Stimulated activated effector memory CD8-positive, alpha-beta T cell treated with anti-CD3 and anti-CD28 coated beads, Interleukin-12 subunit alpha, Interleukin-12 subunit beta, amount 100 ng/mL, for 72 hours (primary cell): ENCODE results near the gene DOK5.
"Not testable (repeated sequence)": the region's sequence is repeated elsewhere in the genome, so short reads cannot be mapped to it uniquely, and the experiment has no call there.

Experiments used
- ATAC-seq: fragments of 150-1000 bp; cut with Tn5 transposase; 2 replicates; pipeline ENCODE4 v1.10.0; 2021
- DNase-seq, 2 donors: peaks; one replicate each; pipeline ENCODE4 v3.0.0; 2021 to 2022; ENCODE audit warnings: low spot score in 2 of 2
- H3K27ac Mint-ChIP-seq: one replicate; pipeline ENCODE4 v1.8.0; 2022; ENCODE audit warnings: mild to moderate bottlenecking, mixed read lengths
- H3K36me3 Mint-ChIP-seq: one replicate; pipeline ENCODE4 v1.8.0; 2022; ENCODE audit warnings: mild to moderate bottlenecking, mixed read lengths
- H3K4me1 Mint-ChIP-seq: one replicate; pipeline ENCODE4 v1.8.0; 2022; ENCODE audit warnings: mixed read lengths
- H3K4me3 Mint-ChIP-seq: one replicate; pipeline ENCODE4 v1.8.0; 2022; ENCODE audit warnings: mild to moderate bottlenecking, mixed read lengths
- H3K9me3 Mint-ChIP-seq: one replicate; pipeline ENCODE4 v1.8.0; 2022; ENCODE audit warnings: mixed read lengths

Gene DOK5

DNA sequence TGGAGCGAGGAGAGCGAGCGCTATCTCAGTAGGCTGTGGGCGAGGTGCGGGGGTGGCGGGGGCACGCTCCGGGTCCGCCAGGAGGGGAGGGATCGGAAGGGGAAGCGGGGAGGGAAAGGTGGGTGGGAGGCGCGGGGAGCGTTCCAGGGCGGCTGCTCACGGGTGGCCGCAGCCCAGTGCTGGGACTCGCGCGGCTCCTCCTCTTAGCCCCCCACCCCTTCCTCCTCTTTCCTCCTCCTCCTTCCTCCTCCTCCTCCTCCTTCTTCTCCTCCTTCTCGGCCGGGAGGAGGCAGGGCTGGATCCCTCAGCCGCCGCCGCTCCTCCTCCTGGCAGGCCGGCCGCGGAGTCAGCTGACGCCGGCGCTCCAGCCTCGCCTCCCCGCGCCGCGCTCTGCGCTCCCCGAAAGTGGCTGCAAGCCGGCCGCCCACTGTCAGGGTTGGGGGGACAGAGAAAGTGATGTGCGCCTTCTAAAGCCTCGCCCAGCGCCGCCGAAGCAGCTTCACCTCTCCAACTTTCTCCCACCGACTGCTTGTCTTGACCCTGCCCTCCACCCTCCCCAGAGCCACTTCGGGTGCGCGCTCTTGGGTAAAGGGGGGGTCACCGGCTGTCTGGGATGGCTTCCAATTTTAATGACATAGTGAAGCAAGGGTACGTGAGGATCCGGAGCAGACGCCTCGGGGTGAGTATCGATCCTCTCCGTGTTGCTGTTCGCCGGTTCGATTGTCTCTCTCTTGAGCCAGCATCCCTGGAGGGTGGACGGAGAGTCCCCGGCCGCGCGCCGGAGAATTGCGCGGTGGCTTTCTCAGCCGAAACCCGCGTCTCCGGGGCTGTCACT, at the start of gene DOK5:
TSS of gene DOK5 (plus strand) at position 260 of the 835 bp plus-strand sequence. CDS start at position 614, 354 bp downstream.
- no peak within 1 kb of the TSS for H3K4me3 Mint-ChIP-seq
- peaks cover 3% of the 10 kb centered on the region for H3K9me3 Mint-ChIP-seq
- H3K36me3 Mint-ChIP-seq, result no peaks in the 10 kb centered on the region
- ATAC-seq, result no peak
- H3K27ac Mint-ChIP-seq, result no peak within 1 kb of the TSS
- no peak for DNase-seq
- H3K4me1 Mint-ChIP-seq, result no peaks in the 10 kb centered on the region

DNA sequence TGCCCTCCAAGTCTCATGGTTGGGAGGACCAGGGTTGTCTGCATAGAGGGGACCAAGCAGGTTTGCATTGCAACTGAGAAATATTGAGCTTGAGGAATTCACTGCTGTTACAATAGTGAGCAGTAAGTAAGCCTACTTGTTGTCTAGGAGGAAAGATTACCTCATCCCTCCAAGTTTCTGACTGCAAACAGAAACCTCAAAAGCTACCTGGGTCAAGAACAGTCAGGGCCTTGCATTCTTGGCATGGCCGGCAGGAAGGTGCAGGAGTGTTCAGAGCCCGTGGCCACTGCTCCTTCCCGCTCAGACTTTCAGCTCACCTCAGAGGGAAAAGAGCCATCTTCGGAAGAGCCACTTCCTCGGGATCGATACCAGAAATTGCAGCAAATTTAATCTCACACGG, 46.0 kb upstream of the DOK5 start:
- no peaks in the 10 kb centered on the region for H3K4me1 Mint-ChIP-seq
- H3K27ac Mint-ChIP-seq, result no peak overlapping the region
- ATAC-seq, result no peak
- DNase-seq, result no peak
- H3K9me3 Mint-ChIP-seq, result peaks cover 9% of the 10 kb centered on the region
- H3K4me3 Mint-ChIP-seq, result no peak overlapping the region
- no peaks in the 10 kb centered on the region for H3K36me3 Mint-ChIP-seq

DNA sequence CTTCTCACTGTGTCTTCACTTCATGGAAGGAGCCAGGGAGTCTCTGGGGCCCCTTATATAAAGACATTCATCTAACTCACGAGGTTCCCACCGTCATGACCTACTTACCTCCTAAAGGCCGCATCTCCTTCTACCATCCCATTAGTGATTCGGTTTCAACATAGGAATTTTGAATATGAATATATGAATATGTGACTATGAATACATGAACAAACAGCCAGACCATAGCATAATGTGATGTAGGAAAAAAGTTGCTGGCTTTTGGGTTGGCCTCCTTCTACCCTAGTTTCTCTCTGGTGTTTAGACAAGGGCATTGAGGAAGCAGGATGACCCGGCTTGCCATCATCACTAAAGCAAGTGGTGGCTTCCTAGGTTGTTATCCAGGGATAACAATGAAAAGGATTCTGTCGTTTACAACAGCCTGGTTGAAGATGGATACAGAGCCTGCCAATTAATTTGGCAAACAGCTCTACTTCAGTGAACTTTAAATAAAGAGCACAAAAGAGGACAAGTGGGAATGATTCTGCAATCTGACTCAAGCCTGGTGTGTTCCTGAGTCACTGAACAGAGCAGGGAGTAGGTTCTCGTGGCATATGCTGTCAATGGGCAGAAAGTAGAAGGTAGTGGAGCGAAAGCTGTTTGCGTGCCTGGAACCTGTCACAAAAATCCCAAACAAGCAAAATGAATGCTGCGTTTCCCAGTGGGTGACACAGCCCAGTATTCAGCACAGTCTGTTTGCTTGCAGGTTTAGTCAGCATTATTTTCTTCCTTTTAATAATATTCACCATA, 44.0 kb upstream of the DOK5 start:
- Mint-ChIP-seq H3K4me3 (no peak overlapping the region), H3K36me3 (no peaks in the 10 kb centered on the region), H3K4me1 (no peaks in the 10 kb centered on the region), H3K27ac (no peak overlapping the region), H3K9me3 (peaks cover 4% of the 10 kb centered on the region)
- DNase-seq (no peak), ATAC-seq (no peak)

DNA sequence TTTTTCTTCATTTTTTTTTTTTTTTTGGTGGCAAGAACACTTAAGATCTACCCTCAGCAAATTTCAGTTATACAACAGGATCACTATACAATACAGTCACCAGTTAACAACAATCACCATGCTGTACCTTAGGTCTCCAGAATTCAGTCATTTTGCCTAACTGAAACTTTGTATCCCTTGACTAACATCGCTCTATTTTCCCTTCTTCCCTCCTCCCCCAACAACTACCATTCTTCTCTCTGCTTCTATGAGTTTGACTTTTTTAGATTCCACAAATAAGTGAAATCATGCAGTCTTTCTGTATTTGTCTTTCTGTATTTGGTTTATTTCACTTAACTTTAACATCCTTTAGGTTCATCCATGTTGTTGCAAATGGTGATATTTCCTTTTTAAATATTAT, 42.4 kb upstream of the DOK5 start:
- Mint-ChIP-seq H3K4me1 (no peaks in the 10 kb centered on the region), H3K36me3 (no peaks in the 10 kb centered on the region), H3K9me3 (peaks cover 4% of the 10 kb centered on the region), H3K27ac (no peak overlapping the region), H3K4me3 (no peak overlapping the region)
- no peak for DNase-seq
- ATAC-seq, result no peak

DNA sequence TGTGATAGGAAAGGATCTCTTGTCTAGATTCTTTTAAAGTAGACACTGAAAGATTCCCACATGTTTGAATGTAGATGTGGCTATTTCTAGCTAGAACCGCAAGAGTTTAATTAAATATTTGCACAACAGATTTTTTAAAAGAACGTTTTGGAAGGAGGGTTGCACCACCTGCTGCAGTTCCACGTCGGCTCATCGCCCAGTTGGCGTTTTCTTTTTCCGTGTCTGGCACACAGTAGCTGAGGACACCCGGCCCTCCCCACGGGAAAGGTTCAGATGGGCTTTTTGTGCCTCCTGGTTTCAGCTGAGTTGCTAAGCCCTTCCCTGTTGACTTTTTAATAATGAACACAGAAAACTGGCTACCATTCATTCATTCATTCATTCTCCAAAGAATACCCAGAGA, 41.8 kb upstream of the DOK5 start:
- Mint-ChIP-seq H3K4me1 (no peaks in the 10 kb centered on the region), H3K9me3 (peaks cover 4% of the 10 kb centered on the region), H3K36me3 (no peaks in the 10 kb centered on the region), H3K4me3 (no peak overlapping the region), H3K27ac (no peak overlapping the region)
- no peak for DNase-seq
- ATAC-seq, result no peak

DNA sequence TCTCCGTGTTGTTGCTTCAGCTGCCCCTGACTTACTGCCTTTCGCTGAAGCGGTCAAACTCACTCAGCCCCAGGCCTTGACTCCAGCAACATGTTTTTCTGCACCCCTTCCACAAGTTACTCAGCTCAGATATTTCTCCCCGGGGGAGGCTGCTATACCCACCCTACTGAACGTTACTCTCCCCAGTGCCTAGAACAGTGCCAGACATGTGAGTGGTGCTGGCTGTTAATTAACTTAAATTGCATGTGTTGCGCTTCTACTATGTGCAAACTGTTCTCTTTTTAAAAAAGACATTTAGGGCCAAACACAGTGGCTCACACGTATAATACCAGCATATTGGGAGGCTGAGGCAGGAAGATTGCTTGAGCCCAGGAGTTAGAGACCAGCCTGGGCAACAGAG, 41.2 kb upstream of the DOK5 start:
- no peak overlapping the region for H3K27ac Mint-ChIP-seq
- H3K4me3 Mint-ChIP-seq, result no peak overlapping the region
- H3K36me3 Mint-ChIP-seq, result no peaks in the 10 kb centered on the region
- DNase-seq, result no peak
- H3K9me3 Mint-ChIP-seq, result peaks cover 4% of the 10 kb centered on the region
- no peak for ATAC-seq
- no peaks in the 10 kb centered on the region for H3K4me1 Mint-ChIP-seq

DNA sequence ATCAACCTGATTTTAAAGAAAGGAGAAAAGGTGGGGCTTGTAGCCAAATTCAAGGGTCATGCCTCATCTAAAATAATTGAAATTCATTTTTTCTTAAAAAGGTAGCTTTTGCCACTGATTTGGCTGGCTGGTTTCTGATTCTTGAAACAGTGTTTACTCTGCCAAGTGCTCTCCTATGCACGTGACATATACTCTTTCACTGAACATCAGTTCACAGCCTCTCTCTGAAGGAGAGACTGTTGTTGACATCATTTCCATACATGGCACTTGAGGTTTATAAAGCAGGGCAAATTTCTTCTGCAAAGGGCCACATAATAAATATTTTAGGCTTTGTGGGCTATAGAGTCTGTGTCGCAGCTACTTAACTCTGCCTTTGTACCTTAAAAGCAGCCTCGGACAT, 40.4 kb upstream of the DOK5 start:
- no peak overlapping the region for H3K27ac Mint-ChIP-seq
- H3K36me3 Mint-ChIP-seq, result no peaks in the 10 kb centered on the region
- peaks cover 4% of the 10 kb centered on the region for H3K9me3 Mint-ChIP-seq
- DNase-seq (no peak), ATAC-seq (no peak)
- no peaks in the 10 kb centered on the region for H3K4me1 Mint-ChIP-seq
- H3K4me3 Mint-ChIP-seq, result no peak overlapping the region

DNA sequence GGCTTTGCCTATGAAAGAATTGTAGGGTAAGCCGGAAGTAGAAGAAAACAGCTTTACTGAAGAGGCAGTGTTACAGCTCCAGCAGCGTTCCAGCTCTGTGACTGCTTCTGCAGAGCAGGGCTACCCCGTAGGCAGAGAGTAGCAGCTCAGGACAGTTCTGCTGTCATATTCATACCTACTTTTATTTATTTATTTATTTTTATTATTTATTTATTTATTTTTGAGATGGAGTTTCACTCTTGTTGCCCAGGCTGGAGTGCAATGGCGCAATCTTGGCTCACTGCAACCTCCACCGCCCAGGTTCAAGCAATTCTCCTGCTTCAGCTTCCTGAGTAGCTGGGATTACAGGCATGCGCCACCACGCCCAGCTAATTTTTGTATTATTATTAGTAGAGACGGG, 39.0 kb upstream of the DOK5 start:
- not testable (repeated sequence) for H3K9me3 Mint-ChIP-seq, H3K36me3 Mint-ChIP-seq, ATAC-seq

DNA sequence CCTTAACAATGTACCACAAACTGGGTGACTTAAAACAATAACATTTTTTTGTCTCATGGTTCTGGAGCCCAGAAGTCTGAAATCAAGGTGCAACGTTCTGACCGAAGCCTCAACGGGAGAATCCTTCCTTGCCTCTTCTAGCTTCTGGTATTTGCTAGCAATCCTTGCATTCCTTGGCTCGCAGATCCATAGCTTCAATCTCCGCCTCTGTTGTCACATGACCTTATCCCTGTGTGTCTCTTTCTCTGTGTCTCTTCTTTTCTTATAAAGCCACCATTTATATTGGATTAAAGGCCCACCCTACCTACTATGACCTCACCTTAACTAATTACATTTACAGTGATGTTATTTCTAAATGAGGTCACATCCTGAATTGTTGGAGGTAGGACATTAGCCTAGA, 37.2 kb upstream of the DOK5 start:
- Mint-ChIP-seq H3K4me3 (no peak overlapping the region), H3K27ac (no peak overlapping the region), H3K4me1 (no peaks in the 10 kb centered on the region), H3K9me3 (peaks cover 2% of the 10 kb centered on the region), H3K36me3 (no peaks in the 10 kb centered on the region)
- ATAC-seq, result no peak
- DNase-seq, result no peak

More for the DNA sequence above, 39.0 kb upstream of the DOK5 start:
- H3K4me3 Mint-ChIP-seq, H3K27ac Mint-ChIP-seq, DNase-seq, H3K4me1 Mint-ChIP-seq: not testable (repeated sequence)

DNA sequence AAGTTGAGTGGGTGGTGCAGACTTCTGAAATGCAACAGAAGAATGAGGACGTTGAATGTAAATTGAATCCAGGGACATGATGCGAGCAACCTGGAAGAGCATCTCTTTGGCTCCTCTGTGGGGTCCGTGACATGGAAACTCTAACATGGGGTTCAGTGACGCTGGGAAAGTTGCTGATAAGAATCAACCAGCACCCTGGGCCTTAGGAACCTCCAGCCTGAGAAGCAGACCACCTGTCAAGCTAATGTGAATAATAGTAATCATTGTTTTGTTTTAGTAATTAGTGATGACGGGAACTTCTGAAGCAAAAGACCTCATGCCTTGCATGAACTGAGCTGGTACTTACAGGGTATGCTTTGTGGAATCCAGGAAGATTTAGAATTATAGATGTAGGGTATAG, 25.2 kb upstream of the DOK5 start:
- Mint-ChIP-seq H3K36me3 (no peaks in the 10 kb centered on the region), H3K27ac (no peak overlapping the region), H3K4me1 (no peaks in the 10 kb centered on the region), H3K9me3 (peaks cover 4% of the 10 kb centered on the region), H3K4me3 (no peak overlapping the region)
- ATAC-seq (no peak), DNase-seq (no peak)

DNA sequence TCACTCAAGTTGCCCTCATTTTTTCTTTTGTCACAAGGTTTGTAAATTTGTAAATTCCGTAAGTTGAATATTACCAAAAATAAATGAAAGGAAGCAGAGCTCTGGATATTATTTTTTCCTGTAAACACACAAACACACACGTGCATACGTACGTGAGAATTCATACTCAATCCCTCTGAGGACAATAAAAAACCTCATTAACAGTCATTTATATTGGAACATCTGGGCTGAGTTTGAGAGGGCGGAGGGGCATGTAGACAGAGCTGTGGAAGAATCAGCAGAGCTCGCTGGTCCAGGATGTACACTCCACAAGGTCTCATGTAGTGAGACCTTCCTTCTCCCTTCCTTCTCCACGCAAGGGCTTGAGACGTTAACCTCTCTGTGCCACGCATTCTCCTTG, 24.2 kb upstream of the DOK5 start:
- ATAC-seq, result no peak
- H3K4me1 Mint-ChIP-seq, result no peaks in the 10 kb centered on the region
- H3K36me3 Mint-ChIP-seq, result no peaks in the 10 kb centered on the region
- H3K4me3 Mint-ChIP-seq, result no peak overlapping the region
- no peak for DNase-seq
- peaks cover 4% of the 10 kb centered on the region for H3K9me3 Mint-ChIP-seq
- H3K27ac Mint-ChIP-seq, result no peak overlapping the region

DNA sequence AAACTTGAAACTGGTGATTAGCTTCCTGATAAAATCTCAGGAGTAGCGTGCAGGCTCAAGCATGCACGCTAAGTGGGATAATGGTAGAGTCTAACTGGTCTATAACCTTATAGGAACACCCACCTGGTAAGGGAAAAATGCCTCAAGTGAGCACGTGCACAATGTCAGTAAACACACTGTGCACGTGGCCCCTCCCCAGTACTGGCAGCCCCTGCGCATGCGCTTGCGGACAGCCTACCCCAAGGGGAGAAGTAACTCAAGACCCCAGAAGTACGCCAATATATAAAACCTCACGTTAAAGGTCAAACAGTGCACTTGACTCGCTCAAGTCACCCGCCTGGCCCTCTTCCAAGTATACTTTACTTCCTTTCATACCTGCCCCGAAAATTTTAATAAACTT, 23.1 kb upstream of the DOK5 start:
- ATAC-seq, result no peak
- no peak overlapping the region for H3K27ac Mint-ChIP-seq

DNA sequence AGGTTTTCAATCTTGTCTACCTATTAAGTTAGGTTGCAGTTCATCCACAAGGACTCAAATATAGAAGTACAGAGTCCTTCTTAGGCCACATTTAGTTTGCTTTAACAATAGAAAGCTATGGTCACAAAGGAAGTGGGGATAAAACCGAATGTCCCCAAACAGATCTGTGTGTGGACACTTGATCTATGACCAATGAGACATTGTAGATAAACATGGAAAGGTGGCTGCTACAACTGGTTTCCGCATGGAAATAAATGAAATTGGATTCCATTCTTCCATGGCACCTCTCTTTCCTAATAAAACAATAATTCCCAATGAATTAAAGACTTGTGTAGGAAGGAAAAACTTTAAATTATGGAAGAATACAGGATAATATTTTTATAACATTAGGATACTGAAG, 20.4 kb upstream of the DOK5 start:
- Mint-ChIP-seq H3K36me3 (no peaks in the 10 kb centered on the region), H3K27ac (no peak overlapping the region), H3K4me1 (no peaks in the 10 kb centered on the region), H3K9me3 (peaks cover 4% of the 10 kb centered on the region), H3K4me3 (no peak overlapping the region)
- ATAC-seq (no peak), DNase-seq (no peak)

More for the DNA sequence above, 23.1 kb upstream of the DOK5 start:
- Mint-ChIP-seq H3K4me3 (no peak overlapping the region), H3K9me3 (peaks cover 4% of the 10 kb centered on the region), H3K36me3 (no peaks in the 10 kb centered on the region), H3K4me1 (no peaks in the 10 kb centered on the region)
- DNase-seq, result no peak

DNA sequence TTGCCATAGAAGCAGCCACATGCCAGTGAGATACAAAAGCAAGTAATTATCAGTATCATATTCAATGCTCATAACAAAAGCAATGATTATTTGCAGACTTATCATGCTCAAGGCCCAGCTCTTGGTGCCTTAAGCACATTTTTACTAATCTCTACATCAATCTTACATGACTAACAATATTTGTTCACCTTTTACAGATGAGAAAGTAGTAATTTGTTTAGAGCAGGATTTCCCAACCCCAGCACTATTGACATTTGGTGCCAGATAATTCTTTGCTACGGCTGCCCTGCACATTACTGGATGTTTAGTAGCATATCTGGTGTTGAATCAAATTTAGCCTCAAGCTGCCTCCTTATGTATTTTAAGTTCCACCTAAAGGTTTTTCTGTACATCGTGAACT, 19.0 kb upstream of the DOK5 start:
- H3K36me3 Mint-ChIP-seq, result no peaks in the 10 kb centered on the region
- H3K4me3 Mint-ChIP-seq, result no peak overlapping the region
- H3K4me1 Mint-ChIP-seq, result no peaks in the 10 kb centered on the region
- DNase-seq (no peak), ATAC-seq (no peak)
- H3K27ac Mint-ChIP-seq, result no peak overlapping the region
- peaks cover 4% of the 10 kb centered on the region for H3K9me3 Mint-ChIP-seq

DNA sequence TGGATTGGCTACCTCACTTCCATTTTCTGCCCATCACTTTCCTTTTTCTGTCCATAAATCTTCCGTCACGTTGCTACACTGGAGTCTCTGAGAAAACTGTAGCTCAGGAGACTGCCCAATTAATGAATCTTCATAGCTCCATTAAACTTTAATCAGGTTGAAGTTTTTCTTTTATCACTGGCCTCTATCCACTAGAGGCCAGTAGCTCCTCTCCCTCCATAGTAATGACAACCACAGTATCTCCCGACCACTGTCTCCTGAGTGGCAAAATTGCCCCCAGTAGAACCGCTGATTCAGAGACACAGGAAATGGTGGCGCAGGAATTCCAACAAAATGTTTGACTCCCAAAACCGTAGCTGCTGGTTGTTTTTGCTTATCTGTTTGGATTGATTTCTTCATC, 18.4 kb upstream of the DOK5 start:
- Mint-ChIP-seq H3K9me3 (peaks cover 4% of the 10 kb centered on the region), H3K27ac (no peak overlapping the region), H3K4me1 (no peaks in the 10 kb centered on the region), H3K4me3 (no peak overlapping the region), H3K36me3 (no peaks in the 10 kb centered on the region)
- no peak for DNase-seq
- no peak for ATAC-seq

DNA sequence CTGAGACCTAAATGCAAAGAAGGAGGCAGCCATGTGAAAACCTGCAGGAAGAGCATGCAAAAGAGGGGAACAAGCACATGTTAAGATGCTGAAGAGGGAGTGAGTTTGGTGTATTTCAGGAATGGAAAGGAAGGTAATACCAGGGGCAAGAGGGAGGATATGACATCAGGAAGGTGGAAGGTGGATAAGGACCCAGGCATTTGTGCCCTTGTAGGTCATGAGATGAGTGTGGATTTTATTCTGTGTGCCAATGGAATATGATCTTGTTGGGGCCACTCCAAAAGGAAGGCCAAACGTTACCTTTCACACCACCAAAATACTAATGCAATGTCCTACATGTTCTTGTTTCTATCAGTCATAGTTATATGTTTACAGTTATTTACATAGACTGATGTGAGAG, 17.2 kb upstream of the DOK5 start:
- H3K4me1 Mint-ChIP-seq, result no peaks in the 10 kb centered on the region
- no peaks in the 10 kb centered on the region for H3K9me3 Mint-ChIP-seq
- H3K4me3 Mint-ChIP-seq, result no peak overlapping the region
- no peaks in the 10 kb centered on the region for H3K36me3 Mint-ChIP-seq
- ATAC-seq (no peak), DNase-seq (no peak)
- H3K27ac Mint-ChIP-seq, result no peak overlapping the region
